Duodenal mucosa (tissue), 2 donors: ENCODE data around the gene CFH.
"Not testable (repeated sequence)": the region's sequence is repeated elsewhere in the genome, so short reads cannot be mapped to it uniquely, and the experiment has no call there.

Experiments
- H3K27ac ChIP-seq: one replicate; pipeline ENCODE4 v1.7.0; 2013; ENCODE audit warnings: low read depth, low read length
- H3K27me3 ChIP-seq, 2 donors: one replicate each; pipeline ENCODE4 v1.7.0; 2013; ENCODE audit warnings: low read length in 2 of 2, control low read depth in 1 of 2; ENCODE audit not compliant: insufficient read depth in 2 of 2, control insufficient read depth in 1 of 2
- H3K36me3 ChIP-seq, 2 donors: one replicate each; pipeline ENCODE4 v1.7.0; 2013; ENCODE audit warnings: low read length in 2 of 2, control low read depth in 1 of 2; ENCODE audit not compliant: insufficient read depth in 2 of 2, control insufficient read depth in 1 of 2
- H3K4me1 ChIP-seq, 2 donors: one replicate each; pipeline ENCODE4 v1.7.0; 2013; ENCODE audit warnings: low read length in 2 of 2, control low read depth in 1 of 2; ENCODE audit not compliant: insufficient read depth in 2 of 2, control insufficient read depth in 1 of 2
- H3K4me3 ChIP-seq, 2 donors: one replicate each; pipeline ENCODE4 v1.7.0; 2013; ENCODE audit warnings: low read length in 2 of 2, low read depth in 1 of 2
- H3K9ac ChIP-seq, 2 donors: one replicate each; pipeline ENCODE4 v1.7.0; 2013; ENCODE audit warnings: low read length in 2 of 2, low read depth in 1 of 2
- H3K9me3 ChIP-seq, 2 donors: one replicate each; pipeline ENCODE4 v1.7.0; 2013; ENCODE audit warnings: low read length in 2 of 2, control low read depth in 1 of 2; ENCODE audit not compliant: control insufficient read depth in 1 of 2

Gene CFH

GRCh38 chr1:196638466-196638865 lies 13.4 kb upstream of the CFH start:
- Histone ChIP-seq H3K9ac (no peak overlapping the region), H3K9me3 (no peaks in the 10 kb centered on the region), H3K4me1 (no peaks in the 10 kb centered on the region), H3K4me3 (no peak overlapping the region), H3K36me3 (no peaks in the 10 kb centered on the region), H3K27ac (no peak overlapping the region), H3K27me3 (no peaks in the 10 kb centered on the region)

GRCh38 chr1:196639291-196639690 lies 12.6 kb upstream of the CFH start:
- H3K36me3 ChIP-seq, H3K4me3 ChIP-seq, H3K4me1 ChIP-seq, H3K9me3 ChIP-seq, H3K27ac ChIP-seq, H3K27me3 ChIP-seq, H3K9ac ChIP-seq: not testable (repeated sequence)

- H3K27ac ChIP-seq = no peak overlapping the region
- H3K9ac ChIP-seq = no peak overlapping the region
- no peak overlapping the region for H3K4me3 ChIP-seq
- no peaks in the 10 kb centered on the region for H3K27me3 ChIP-seq
- no peaks in the 10 kb centered on the region for H3K9me3 ChIP-seq
- no peaks in the 10 kb centered on the region for H3K4me1 ChIP-seq
- H3K36me3 ChIP-seq = no peaks in the 10 kb centered on the region
Measured at GRCh38 chr1:196640976-196641375, 10.9 kb upstream of the CFH start.

DNA sequence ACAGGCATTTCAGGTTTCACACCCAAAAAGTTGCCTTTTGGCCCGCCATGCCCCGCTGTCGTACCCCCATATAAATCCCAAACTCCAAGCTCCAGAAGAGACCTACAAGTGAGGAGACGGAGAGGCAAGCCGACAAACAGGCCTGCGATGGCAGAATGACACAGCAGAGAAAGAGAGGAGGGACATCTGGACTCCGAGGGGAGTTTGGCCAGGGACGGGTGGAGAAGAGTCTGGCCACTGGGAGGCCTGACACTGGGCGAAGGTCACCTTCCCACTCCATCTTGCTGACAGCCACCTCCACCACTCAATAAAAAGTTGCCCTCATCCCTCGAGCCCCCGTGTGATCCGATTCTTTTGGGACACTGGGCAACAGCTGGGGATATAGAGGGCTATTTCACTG lies 1.9 kb upstream of the CFH start:
- Histone ChIP-seq H3K9ac (no peak overlapping the region), H3K9me3 (no peaks in the 10 kb centered on the region), H3K36me3 (no peaks in the 10 kb centered on the region), H3K4me1 (peaks cover 0 to 2% of the 10 kb centered on the region in 2 donors), H3K27ac (no peak overlapping the region), H3K4me3 (no peak overlapping the region), H3K27me3 (no peaks in the 10 kb centered on the region)

GRCh38 chr1:196650403-196650802 lies 1.4 kb upstream of the CFH start:
- Histone ChIP-seq H3K36me3 (no peaks in the 10 kb centered on the region), H3K9me3 (no peaks in the 10 kb centered on the region), H3K9ac (no peak overlapping the region), H3K4me1 (peaks cover 0 to 2% of the 10 kb centered on the region in 2 donors), H3K27ac (no peak overlapping the region), H3K4me3 (no peak overlapping the region), H3K27me3 (no peaks in the 10 kb centered on the region)

DNA sequence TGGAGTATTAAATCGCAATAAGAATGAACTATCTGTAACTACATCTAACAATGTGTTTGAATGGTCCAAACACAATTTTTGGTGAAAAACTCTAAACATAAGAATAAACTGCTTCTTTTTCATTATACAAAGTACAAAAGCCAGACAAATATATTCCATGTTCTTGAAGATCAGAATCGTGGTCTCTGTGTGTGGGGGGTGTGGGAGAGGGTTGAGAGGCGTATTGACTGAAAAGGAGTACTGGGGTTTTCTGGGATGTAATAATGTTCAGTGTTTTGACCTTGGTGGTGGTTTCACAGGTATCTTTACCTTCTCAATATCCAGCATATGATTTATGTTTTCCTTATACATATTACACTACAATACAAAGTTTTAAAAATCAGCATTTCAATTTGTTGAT lies 764 bp upstream of the CFH start:
- Histone ChIP-seq H3K4me3 (no peak overlapping the region), H3K27me3 (no peaks in the 10 kb centered on the region), H3K9me3 (no peaks in the 10 kb centered on the region), H3K36me3 (no peaks in the 10 kb centered on the region), H3K4me1 (peaks cover 0 to 2% of the 10 kb centered on the region in 2 donors), H3K9ac (no peak overlapping the region), H3K27ac (no peak overlapping the region)

DNA sequence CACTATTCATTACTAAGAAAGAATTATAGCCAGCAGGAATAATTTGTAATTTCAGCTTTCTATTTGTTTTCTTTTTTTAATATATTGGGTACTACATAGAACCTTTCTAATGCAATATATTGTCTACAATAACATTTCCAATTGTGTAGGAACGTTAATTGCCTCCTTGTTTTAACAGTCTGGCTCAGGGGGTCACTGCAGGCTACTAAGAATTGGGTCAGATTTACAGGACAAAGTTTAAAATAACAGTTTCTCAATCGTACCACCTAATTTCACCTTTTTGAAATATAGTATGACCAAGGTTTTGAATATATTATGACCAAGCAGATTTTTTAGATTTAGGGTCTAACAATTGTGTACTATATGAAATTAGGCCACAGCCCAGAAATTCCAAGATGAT lies 2.4 kb downstream of the CFH start:
- H3K4me1 ChIP-seq = peaks cover 0 to 2% of the 10 kb centered on the region in 2 donors
- no peaks in the 10 kb centered on the region for H3K9me3 ChIP-seq
- no peak overlapping the region for H3K27ac ChIP-seq
- H3K27me3 ChIP-seq = no peaks in the 10 kb centered on the region
- H3K36me3 ChIP-seq = no peaks in the 10 kb centered on the region
- no peak overlapping the region for H3K9ac ChIP-seq
- no peak overlapping the region for H3K4me3 ChIP-seq

DNA sequence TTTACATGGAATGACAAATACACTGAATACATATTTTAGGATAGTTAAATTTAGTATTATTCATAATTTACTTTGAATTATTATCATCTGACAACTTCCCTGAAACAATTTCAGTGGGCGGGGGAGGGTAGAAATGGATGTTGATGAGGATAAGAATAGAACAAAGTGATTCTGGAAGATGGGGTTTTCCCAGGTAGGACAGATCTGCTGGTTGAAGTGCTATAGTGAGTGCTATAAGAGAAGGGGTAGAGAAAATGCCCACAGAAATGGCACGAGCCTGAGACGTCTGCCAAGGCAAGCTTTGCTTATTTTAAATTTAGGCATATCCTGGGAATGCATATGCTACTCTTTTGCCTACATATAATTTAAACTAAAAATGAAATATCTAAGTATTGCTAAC lies 3.2 kb downstream of the CFH start:
- Histone ChIP-seq H3K4me1 (peaks cover 0 to 2% of the 10 kb centered on the region in 2 donors), H3K9me3 (no peaks in the 10 kb centered on the region), H3K36me3 (no peaks in the 10 kb centered on the region), H3K4me3 (no peak overlapping the region), H3K27me3 (no peaks in the 10 kb centered on the region), H3K27ac (no peak overlapping the region), H3K9ac (no peak overlapping the region)

DNA sequence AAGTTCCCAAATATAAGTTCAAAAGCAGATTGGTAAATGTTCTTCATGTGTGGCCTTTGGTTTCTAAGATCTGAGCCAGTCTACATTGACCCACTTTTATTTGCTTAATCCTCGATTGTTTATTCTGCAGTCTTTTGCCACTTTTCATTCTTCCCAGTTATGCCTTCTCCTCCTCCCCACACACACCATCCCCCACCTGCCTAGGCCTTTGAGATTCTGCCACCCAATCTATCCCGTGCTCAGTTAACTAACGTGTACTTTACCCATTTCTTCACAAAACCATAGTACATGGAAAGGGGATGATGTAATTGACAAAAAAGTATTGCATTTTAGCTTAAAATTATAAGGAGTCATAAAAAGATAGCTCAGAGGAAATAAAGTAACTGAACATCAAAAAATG lies 3.7 kb downstream of the CFH start:
- Histone ChIP-seq H3K27me3 (no peaks in the 10 kb centered on the region), H3K36me3 (no peaks in the 10 kb centered on the region), H3K4me1 (peaks cover 0 to 2% of the 10 kb centered on the region in 2 donors), H3K9me3 (no peaks in the 10 kb centered on the region), H3K4me3 (no peak overlapping the region), H3K27ac (no peak overlapping the region), H3K9ac (no peak overlapping the region)

DNA sequence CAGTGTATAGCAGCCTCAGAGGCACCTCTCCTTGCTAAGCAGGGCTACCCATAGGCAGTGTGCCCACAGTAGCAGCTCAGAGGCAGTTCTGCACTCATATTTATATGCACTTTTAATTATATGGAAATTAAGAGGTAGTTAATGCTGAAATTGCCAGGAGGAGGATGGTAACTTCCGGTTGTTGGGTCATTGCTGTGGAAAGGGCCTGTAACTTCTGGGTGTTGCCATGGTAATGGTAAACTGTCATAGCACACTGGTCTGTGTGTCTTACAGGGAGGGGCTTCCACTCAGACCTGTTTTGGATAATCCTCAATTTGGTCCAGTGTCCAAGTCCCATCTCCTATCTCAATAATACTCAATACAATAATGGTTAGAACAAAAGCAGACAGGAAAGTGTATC lies 7.6 kb downstream of the CFH start:
- Histone ChIP-seq H3K27me3 (no peaks in the 10 kb centered on the region), H3K9me3 (no peaks in the 10 kb centered on the region), H3K4me3 (no peak overlapping the region), H3K36me3 (no peaks in the 10 kb centered on the region), H3K27ac (no peak overlapping the region), H3K9ac (no peak overlapping the region), H3K4me1 (no peaks in the 10 kb centered on the region)

DNA sequence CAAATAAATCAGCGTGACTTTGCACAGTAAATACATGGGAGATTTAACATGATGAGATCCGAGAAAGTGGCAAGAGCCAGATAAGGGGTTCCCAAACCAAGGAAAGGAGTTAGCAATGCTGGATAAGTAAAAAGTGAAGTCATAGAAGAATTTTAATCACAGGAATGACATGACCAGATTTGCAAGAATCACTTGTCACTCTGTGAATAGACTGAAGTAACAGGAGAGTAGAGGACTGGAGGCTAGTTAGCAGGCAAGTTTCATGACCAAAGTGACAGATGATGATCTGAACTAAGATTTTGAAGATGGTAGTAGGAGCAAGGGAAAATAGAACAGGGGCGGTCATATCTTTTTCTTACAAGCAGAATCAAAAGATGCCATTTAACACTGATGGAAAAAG lies 8.4 kb downstream of the CFH start:
- Histone ChIP-seq H3K27me3 (no peaks in the 10 kb centered on the region), H3K9ac (no peak overlapping the region), H3K4me1 (no peaks in the 10 kb centered on the region), H3K9me3 (no peaks in the 10 kb centered on the region), H3K4me3 (no peak overlapping the region), H3K27ac (no peak overlapping the region), H3K36me3 (no peaks in the 10 kb centered on the region)
